ENCODE results near the gene IL5RA. TPM values are rescaled to one million over a fixed set of nuclear protein-coding genes. Genes with fewer than 3 reads are reported as not detected.

The IL5RA gene, protein sequence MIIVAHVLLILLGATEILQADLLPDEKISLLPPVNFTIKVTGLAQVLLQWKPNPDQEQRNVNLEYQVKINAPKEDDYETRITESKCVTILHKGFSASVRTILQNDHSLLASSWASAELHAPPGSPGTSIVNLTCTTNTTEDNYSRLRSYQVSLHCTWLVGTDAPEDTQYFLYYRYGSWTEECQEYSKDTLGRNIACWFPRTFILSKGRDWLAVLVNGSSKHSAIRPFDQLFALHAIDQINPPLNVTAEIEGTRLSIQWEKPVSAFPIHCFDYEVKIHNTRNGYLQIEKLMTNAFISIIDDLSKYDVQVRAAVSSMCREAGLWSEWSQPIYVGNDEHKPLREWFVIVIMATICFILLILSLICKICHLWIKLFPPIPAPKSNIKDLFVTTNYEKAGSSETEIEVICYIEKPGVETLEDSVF
- not detected in 2 replicates for total RNA-seq

DNA sequence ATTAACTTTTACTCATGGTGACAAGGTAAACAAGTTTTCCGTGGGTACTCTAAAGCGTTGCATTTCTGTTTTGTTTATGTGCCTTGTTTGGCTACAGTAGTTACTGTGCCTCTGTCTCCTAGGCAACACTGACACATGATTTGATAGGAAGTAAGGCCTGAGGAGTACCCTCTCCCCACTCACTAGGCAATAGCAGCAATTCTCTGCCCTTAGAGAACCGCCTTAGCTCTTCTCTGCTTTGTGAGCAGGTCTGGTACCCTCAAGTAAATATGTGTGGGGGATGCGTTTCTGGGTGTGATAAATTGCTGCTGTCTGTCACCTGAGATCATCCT is at the start of gene IL5RA:
TSS of gene IL5RA (minus strand) at position 76 of the 332 bp plus-strand sequence. CDS start 5,390 bp downstream, outside the sequence.

DNA sequence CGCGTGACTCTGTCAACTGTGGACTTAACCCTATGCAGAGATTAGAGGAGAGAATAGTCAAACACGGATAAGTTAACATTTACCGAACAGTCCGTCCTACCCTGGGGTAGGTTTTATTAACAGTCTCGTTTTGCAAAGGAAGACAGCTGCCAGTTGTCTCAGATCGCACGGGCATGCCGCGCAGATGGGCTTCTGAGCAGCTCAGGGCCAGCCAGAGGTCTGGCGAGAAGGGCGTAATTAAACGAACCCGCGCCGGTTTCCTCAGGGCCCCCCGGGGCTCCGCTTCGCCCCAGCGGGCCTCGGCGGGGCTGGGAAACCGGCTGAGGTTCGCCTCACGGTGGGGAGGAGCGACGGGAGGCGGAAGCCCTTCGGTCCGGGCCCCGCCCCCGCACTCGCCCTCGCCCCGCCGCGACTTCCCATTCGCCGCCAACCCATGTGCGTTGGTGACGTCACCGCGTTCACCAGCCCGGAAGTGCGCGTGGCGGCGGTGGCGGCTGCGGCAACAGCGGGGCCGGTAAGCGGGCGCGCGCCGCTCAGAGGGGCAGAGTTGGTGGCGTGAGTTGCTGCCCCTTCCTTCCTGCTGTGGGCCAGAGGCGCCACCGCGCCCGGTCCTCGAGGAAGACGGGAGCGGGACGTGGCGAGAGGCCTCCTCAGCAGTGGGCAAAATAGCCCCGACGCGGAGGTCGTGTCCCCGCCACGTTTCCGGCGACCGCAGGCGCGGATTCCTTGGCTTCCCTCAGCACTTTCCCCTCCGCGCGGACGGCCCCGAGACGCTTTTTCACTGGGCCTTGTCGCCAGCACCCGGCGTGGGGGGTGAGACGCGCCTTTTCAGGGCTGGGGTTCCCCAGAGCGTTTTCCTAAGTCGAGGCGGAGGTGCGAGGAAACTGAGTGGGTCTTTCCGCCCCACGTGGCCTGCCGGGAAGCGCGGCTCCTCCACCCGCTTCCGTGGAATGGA is 16.6 kb upstream of the IL5RA start, which contains the start of gene TRNT1:
TSS of gene TRNT1 (plus strand) at position 464 of the 955 bp plus-strand sequence. CDS start 2,101 bp downstream, outside the sequence.

Other genes with a start within 250 kb of the IL5RA start
- gene TRNT1, start 16.6 kb upstream of the IL5RA start, total RNA-seq, result 27.6 and 30.7 TPM in 2 replicates
- 98.5 and 115 TPM in 2 replicates for gene CRBN, start 69.3 kb upstream of the IL5RA start, total RNA-seq

Data from smooth muscle cell of the umbilical artery (primary cell).